HL-60 (cell line): ENCODE results near the gene DSC1.

Experiments
- DNase-seq, 2 experiments: peaks; one replicate each; pipeline ENCODE4 v3.0.0-alpha.2; 2010 to 2020; ENCODE audit warnings: low read depth in 1 of 2, low spot score in 1 of 2
- H3K27ac ChIP-seq: fragments of 250-450 bp; sonication (Bioruptor Pico); replicated peaks from 2 replicates; pipeline ENCODE4 v1.5.1; 2020; ENCODE audit warnings: mild to moderate bottlenecking, moderate library complexity
- H3K27me3 ChIP-seq: fragments of 250-450 bp; sonication (Bioruptor Pico); 2 replicates; pipeline ENCODE4 v1.5.1; 2021; ENCODE audit warnings: mild to moderate bottlenecking, moderate library complexity; ENCODE audit not compliant: insufficient read depth, poor library complexity, severe bottlenecking
- H3K4me3 ChIP-seq: replicated peaks from 2 replicates; pipeline ENCODE4 v1.5.1; 2011; ENCODE audit warnings: mild to moderate bottlenecking, control low read depth, low read length; ENCODE audit not compliant: insufficient read depth
- CTCF ChIP-seq: IDR thresholded peaks from one replicate; pipeline ENCODE4 v1.5.1; 2011; ENCODE audit warnings: low read length, control low read depth, inconsistent platforms; ENCODE audit not compliant: insufficient read depth
- GABPA ChIP-seq: IDR thresholded peaks from 2 replicates; pipeline ENCODE4 v1.6.1; 2012; ENCODE audit warnings: low read depth
- POLR2AphosphoS5 ChIP-seq: IDR thresholded peaks from 2 replicates; pipeline ENCODE4 v1.6.1; 2012; ENCODE audit warnings: low read depth
- REST ChIP-seq: IDR thresholded peaks from 2 replicates; pipeline ENCODE4 v1.6.1; 2012; ENCODE audit warnings: low read depth; ENCODE audit not compliant: insufficient replicate concordance
- SPI1 ChIP-seq: IDR thresholded peaks from 2 replicates; pipeline ENCODE4 v1.6.1; 2012; ENCODE audit warnings: low read depth, mild to moderate bottlenecking, borderline replicate concordance

DSC1 gene

GRCh38 chr18:31203096-31203793 lies 40.6 kb upstream of the DSC1 start:
- Histone ChIP-seq H3K4me3 (no peak overlapping the region), H3K27me3 (no peaks in the 10 kb centered on the region), H3K27ac (peak overlapping the region; percentile 98)
- peak; percentile 86 to 96 for DNase-seq
- peak; percentile 95 for TF ChIP-seq POLR2AphosphoS5
- TF ChIP-seq GABPA, result no peak
- peak; percentile 26 for TF ChIP-seq REST
- peak; percentile 64 for TF ChIP-seq SPI1
- TF ChIP-seq CTCF, result no peak

- TF ChIP-seq GABPA, result no peak
- TF ChIP-seq POLR2AphosphoS5, result no peak
- peak; percentile 52; the same call in 1 of the 2 replicates for TF ChIP-seq SPI1
- TF ChIP-seq REST, result no peak
- TF ChIP-seq CTCF, result no peak
- Histone ChIP-seq H3K27me3 (no peaks in the 10 kb centered on the region), H3K27ac (peak overlapping the region; percentile 58), H3K4me3 (no peak overlapping the region)
- peak; percentile 18 to 72 for DNase-seq
Measured at GRCh38 chr18:31199190-31199769, 36.6 kb upstream of the DSC1 start.

GRCh38 chr18:31197676-31198075 lies 35.0 kb upstream of the DSC1 start:
- no peak for TF ChIP-seq POLR2AphosphoS5
- no peak for TF ChIP-seq GABPA
- no peak for TF ChIP-seq CTCF
- TF ChIP-seq REST, result no peak
- Histone ChIP-seq H3K27ac (no peak overlapping the region), H3K27me3 (no peaks in the 10 kb centered on the region), H3K4me3 (no peak overlapping the region)
- no peak for DNase-seq
